H1 (cell line): ENCODE measurements around the gene TAPT1. TPM values are rescaled to one million over a fixed set of nuclear protein-coding genes. Genes with fewer than 3 reads are reported as not detected.

Experiments used
- BCL11A ChIP-seq, 2 experiments: IDR thresholded peaks; one replicate each; pipeline ENCODE4 v1.6.1; 2011; ENCODE audit warnings: low read depth in 2 of 2, low read length in 2 of 2, mild to moderate bottlenecking in 2 of 2
- CBX5 ChIP-seq: fragments of 300-800, 300-1000 bp; sonication (generic); IDR thresholded peaks from 2 replicates; pipeline ENCODE4 v1.7.1; 2016; ENCODE audit warnings: antibody characterized with exemption, low read length, low read depth
- CHD1 ChIP-seq: IDR thresholded peaks from 2 replicates; pipeline ENCODE4 v1.6.1; 2012; ENCODE audit warnings: low read depth, low read length, improper control_type of control experiment
- HDAC2 ChIP-seq, 2 experiments: fragments of 300-600 bp in 1 of 2; sonication (generic) in 1 of 2; IDR thresholded peaks; 2 replicates each; pipeline ENCODE4 v1.6.1; 2011 to 2012; ENCODE audit warnings: low read depth in 2 of 2, low read length in 2 of 2, mild to moderate bottlenecking in 2 of 2, moderate library complexity in 2 of 2, borderline replicate concordance in 1 of 2, inconsistent platforms in 1 of 2
- JUND ChIP-seq: IDR thresholded peaks from 2 replicates; pipeline ENCODE4 v1.6.1; 2011; ENCODE audit warnings: mild to moderate bottlenecking, improper control_type of control experiment, low read length
- NANOG ChIP-seq: IDR thresholded peaks from 2 replicates; pipeline ENCODE4 v1.6.1; 2011; ENCODE audit warnings: low read length, low read depth, mild to moderate bottlenecking, inconsistent platforms; ENCODE audit not compliant: insufficient read depth, poor library complexity, severe bottlenecking
- TAF1 ChIP-seq: IDR thresholded peaks from 2 replicates; pipeline ENCODE4 v1.6.1; 2011; ENCODE audit warnings: mild to moderate bottlenecking, low read depth, low read length
- TCF12 ChIP-seq: IDR thresholded peaks from 2 replicates; pipeline ENCODE4 v1.6.1; 2011; ENCODE audit warnings: low read depth, mild to moderate bottlenecking, low read length
- polyA plus RNA-seq, 7 experiments: library from polyadenylated mRNA; depleted of rRNA in 3 of 7; stranded (reverse) in 5 of 7; unstranded in 2 of 7; fragments of >200 nt in 5 of 7; fragments of 200-250 nt in 2 of 7; gene quantifications; 1 replicate in 5 of 7; 2 replicates in 1 of 7; 4 replicates in 1 of 7; pipeline versions ENCODE4 v1.2.1 to v1.2.3, GENCODE V29; 2011 to 2013; ENCODE audit warnings: missing spikeins in 2 of 7, mixed read lengths in 2 of 7
- total RNA-seq: library from RNA; stranded (reverse); fragmentation: NEBNext Ultra II Directional; extraction: Animal tissue kit (Norgen Biotek cat#: 25700); gene quantifications from 2 replicates; pipeline ENCODE4 v1.2.1, GENCODE V29; 2021
- TF ChIP-seq, protein P1 (sequence below): fragments of 300-600 bp; sonication (generic); IDR thresholded peaks from 2 replicates; pipeline ENCODE4 v1.7.1; 2012; ENCODE audit warnings: low read length, moderate library complexity, mild to moderate bottlenecking, inconsistent platforms; ENCODE audit not compliant: insufficient replicate concordance

The TAPT1 gene
- total and polyA plus RNA-seq, 2 of the 8 experiments (the other 6 are each of a cell fraction or from before 2014, with no cell fraction given), result 4.2 to 15.3 TPM

DNA sequence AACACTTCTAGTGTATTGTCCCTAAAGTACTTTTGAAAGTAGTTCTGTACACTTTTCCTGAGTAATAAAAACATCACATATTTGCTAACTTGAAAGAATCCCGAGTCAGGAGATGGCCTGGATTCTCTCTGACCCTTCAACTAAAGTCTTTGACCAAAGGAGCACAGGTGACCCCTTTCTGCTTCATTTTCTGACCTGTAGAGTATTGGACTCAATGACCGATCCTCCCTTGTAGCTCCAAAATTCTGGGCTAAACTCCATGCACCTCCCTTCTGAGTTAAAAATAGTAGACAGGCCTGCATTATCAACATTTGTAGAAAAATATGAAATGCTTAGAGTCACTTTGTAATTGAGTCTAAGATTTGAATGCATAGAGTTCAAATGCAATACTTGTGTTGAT, 4.0 kb upstream of the TAPT1 start (continued):
- TF ChIP-seq, protein P1, sequence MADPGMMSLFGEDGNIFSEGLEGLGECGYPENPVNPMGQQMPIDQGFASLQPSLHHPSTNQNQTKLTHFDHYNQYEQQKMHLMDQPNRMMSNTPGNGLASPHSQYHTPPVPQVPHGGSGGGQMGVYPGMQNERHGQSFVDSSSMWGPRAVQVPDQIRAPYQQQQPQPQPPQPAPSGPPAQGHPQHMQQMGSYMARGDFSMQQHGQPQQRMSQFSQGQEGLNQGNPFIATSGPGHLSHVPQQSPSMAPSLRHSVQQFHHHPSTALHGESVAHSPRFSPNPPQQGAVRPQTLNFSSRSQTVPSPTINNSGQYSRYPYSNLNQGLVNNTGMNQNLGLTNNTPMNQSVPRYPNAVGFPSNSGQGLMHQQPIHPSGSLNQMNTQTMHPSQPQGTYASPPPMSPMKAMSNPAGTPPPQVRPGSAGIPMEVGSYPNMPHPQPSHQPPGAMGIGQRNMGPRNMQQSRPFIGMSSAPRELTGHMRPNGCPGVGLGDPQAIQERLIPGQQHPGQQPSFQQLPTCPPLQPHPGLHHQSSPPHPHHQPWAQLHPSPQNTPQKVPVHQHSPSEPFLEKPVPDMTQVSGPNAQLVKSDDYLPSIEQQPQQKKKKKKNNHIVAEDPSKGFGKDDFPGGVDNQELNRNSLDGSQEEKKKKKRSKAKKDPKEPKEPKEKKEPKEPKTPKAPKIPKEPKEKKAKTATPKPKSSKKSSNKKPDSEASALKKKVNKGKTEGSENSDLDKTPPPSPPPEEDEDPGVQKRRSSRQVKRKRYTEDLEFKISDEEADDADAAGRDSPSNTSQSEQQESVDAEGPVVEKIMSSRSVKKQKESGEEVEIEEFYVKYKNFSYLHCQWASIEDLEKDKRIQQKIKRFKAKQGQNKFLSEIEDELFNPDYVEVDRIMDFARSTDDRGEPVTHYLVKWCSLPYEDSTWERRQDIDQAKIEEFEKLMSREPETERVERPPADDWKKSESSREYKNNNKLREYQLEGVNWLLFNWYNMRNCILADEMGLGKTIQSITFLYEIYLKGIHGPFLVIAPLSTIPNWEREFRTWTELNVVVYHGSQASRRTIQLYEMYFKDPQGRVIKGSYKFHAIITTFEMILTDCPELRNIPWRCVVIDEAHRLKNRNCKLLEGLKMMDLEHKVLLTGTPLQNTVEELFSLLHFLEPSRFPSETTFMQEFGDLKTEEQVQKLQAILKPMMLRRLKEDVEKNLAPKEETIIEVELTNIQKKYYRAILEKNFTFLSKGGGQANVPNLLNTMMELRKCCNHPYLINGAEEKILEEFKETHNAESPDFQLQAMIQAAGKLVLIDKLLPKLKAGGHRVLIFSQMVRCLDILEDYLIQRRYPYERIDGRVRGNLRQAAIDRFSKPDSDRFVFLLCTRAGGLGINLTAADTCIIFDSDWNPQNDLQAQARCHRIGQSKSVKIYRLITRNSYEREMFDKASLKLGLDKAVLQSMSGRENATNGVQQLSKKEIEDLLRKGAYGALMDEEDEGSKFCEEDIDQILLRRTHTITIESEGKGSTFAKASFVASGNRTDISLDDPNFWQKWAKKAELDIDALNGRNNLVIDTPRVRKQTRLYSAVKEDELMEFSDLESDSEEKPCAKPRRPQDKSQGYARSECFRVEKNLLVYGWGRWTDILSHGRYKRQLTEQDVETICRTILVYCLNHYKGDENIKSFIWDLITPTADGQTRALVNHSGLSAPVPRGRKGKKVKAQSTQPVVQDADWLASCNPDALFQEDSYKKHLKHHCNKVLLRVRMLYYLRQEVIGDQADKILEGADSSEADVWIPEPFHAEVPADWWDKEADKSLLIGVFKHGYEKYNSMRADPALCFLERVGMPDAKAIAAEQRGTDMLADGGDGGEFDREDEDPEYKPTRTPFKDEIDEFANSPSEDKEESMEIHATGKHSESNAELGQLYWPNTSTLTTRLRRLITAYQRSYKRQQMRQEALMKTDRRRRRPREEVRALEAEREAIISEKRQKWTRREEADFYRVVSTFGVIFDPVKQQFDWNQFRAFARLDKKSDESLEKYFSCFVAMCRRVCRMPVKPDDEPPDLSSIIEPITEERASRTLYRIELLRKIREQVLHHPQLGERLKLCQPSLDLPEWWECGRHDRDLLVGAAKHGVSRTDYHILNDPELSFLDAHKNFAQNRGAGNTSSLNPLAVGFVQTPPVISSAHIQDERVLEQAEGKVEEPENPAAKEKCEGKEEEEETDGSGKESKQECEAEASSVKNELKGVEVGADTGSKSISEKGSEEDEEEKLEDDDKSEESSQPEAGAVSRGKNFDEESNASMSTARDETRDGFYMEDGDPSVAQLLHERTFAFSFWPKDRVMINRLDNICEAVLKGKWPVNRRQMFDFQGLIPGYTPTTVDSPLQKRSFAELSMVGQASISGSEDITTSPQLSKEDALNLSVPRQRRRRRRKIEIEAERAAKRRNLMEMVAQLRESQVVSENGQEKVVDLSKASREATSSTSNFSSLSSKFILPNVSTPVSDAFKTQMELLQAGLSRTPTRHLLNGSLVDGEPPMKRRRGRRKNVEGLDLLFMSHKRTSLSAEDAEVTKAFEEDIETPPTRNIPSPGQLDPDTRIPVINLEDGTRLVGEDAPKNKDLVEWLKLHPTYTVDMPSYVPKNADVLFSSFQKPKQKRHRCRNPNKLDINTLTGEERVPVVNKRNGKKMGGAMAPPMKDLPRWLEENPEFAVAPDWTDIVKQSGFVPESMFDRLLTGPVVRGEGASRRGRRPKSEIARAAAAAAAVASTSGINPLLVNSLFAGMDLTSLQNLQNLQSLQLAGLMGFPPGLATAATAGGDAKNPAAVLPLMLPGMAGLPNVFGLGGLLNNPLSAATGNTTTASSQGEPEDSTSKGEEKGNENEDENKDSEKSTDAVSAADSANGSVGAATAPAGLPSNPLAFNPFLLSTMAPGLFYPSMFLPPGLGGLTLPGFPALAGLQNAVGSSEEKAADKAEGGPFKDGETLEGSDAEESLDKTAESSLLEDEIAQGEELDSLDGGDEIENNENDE, result no peak
- TF ChIP-seq CHD1 (no peak), TCF12 (no peak), BCL11A (IDR thresholded peaks at IDR 0.05; ENCODE audit: low read depth in 2 of 2, low read length in 2 of 2) (no peak), TAF1 (no peak), CBX5 (no peak), NANOG (no peak), HDAC2 (IDR thresholded peaks at IDR 0.05; ENCODE audit: borderline replicate concordance in 1 of 2, low read depth in 2 of 2, low read length in 2 of 2) (no peak), JUND (no peak)
